Kasumi-1 (cell line): ENCODE data around the gene USP24.
"Not testable (repeated sequence)": the region's sequence is repeated elsewhere in the genome, so short reads cannot be mapped to it uniquely, and the experiment has no call there.

ENCODE experiments used
- DNase-seq, 2 experiments: peaks; one replicate each; lab custom pipeline; 2025; lab: John Stamatoyannopoulos, UW

Gene USP24

GRCh38 chr1:55124470-55124869, 90.7 kb downstream of the USP24 start:
- DNase-seq, result no peak

- no peak for DNase-seq
Observed at GRCh38 chr1:55120538-55120937, 94.6 kb downstream of the USP24 start.

GRCh38 chr1:55118651-55119329, 96.4 kb downstream of the USP24 start:
- DNase-seq, result no peak

GRCh38 chr1:55117941-55118340, 97.2 kb downstream of the USP24 start:
- DNase-seq, result peak in 1 of 2 experiments; percentile 17

- not testable (repeated sequence) for DNase-seq
Observed at GRCh38 chr1:55109005-55109404, 106.2 kb downstream of the USP24 start.

- DNase-seq, result no peak
Observed at GRCh38 chr1:55107101-55107500, 108.1 kb downstream of the USP24 start.

GRCh38 chr1:55103891-55104290, 111.3 kb downstream of the USP24 start:
- DNase-seq, result no peak

- no peak for DNase-seq
Observed at GRCh38 chr1:55095095-55095494, 120.1 kb downstream of the USP24 start.

GRCh38 chr1:55092475-55092874, 122.7 kb downstream of the USP24 start:
- DNase-seq, result no peak

GRCh38 chr1:55089683-55090082, 125.5 kb downstream of the USP24 start:
- DNase-seq, result no peak

GRCh38 chr1:55088413-55088812, 126.8 kb downstream of the USP24 start:
- peak; percentile 28 to 61 for DNase-seq

- no peak for DNase-seq
Observed at GRCh38 chr1:55087439-55087838, 127.7 kb downstream of the USP24 start.

GRCh38 chr1:55084257-55084656, 130.9 kb downstream of the USP24 start:
- DNase-seq, result no peak

GRCh38 chr1:55081905-55082296, 133.3 kb downstream of the USP24 start:
- DNase-seq, result no peak

GRCh38 chr1:55081188-55081904, 133.8 kb downstream of the USP24 start:
- DNase-seq, result no peak

- no peak for DNase-seq
Observed at GRCh38 chr1:55079651-55080050, 135.5 kb downstream of the USP24 start.

- no peak for DNase-seq
Observed at GRCh38 chr1:55078470-55078869, 136.7 kb downstream of the USP24 start.

- DNase-seq, result no peak
Observed at GRCh38 chr1:55076356-55076755, 138.8 kb downstream of the USP24 start.

GRCh38 chr1:55074455-55074854, 140.7 kb downstream of the USP24 start:
- no peak for DNase-seq

GRCh38 chr1:55073187-55073916, 141.8 kb downstream of the USP24 start:
- DNase-seq, result no peak

GRCh38 chr1:55071477-55071876, 143.7 kb downstream of the USP24 start:
- peak; percentile 64 to 71 for DNase-seq

- no peak for DNase-seq
Observed at GRCh38 chr1:55070293-55071164, 144.6 kb downstream of the USP24 start.
